Measurements from ENCODE around the gene MIGA2.

DNA sequence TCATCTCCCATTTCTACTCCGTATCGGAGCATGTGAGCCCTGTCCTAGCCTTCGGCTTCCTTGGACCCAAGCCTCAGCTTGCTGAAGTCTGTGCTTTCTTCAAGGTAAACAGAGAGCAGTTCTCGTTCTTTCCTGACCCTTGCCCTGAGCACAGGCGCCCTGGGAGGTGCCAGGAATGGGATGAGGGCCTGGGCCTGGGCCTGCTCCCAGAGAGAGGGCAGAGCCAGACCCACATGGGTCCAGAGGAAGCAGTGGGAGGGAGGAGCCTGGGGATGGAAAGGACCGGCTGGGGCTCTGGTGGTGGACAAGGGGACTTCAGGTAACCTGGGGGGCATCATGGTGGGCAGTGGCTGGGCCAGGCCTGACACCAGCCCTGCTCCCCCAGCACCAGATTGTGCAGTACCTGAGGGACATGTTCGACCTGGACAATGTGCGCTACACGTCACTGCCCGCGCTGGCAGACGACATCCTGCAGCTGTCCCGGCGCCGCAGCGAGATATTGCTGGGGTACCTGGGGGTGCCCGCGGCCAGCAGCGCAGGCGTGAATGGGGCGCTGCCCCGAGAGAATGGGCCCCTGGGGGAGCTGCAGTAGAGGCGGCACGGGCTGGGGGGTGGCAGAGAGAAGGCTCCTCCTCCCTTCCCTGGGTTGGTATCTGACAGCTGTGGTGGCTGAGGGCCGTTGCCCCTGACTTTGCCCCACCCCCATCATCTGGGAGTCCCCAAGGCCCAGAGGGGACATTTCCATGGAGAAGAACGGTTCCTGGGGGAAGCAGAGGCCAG is 33.6 kb downstream of the MIGA2 start:
- TF ChIP-seq, protein P1, sequence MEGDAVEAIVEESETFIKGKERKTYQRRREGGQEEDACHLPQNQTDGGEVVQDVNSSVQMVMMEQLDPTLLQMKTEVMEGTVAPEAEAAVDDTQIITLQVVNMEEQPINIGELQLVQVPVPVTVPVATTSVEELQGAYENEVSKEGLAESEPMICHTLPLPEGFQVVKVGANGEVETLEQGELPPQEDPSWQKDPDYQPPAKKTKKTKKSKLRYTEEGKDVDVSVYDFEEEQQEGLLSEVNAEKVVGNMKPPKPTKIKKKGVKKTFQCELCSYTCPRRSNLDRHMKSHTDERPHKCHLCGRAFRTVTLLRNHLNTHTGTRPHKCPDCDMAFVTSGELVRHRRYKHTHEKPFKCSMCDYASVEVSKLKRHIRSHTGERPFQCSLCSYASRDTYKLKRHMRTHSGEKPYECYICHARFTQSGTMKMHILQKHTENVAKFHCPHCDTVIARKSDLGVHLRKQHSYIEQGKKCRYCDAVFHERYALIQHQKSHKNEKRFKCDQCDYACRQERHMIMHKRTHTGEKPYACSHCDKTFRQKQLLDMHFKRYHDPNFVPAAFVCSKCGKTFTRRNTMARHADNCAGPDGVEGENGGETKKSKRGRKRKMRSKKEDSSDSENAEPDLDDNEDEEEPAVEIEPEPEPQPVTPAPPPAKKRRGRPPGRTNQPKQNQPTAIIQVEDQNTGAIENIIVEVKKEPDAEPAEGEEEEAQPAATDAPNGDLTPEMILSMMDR (conservative IDR thresholded peaks at IDR 0.05; ENCODE audit: low read depth, low read length): no peak
- no peak for TF ChIP-seq EZH2 (IDR thresholded peaks at IDR 0.05; ENCODE audit: low read length, unreplicated experiment)

Data from PC-3 (cell line).